Neuronal stem cell (in vitro differentiated cells): ENCODE data around the gene HS1BP3.

Experiments
- DNase-seq: peaks from one replicate; pipeline ENCODE4 v3.0.0-alpha.2; 2013; ENCODE audit warnings: low spot score
- H2AFZ ChIP-seq: one replicate; pipeline ENCODE4 v1.6.1; 2013; ENCODE audit warnings: mild to moderate bottlenecking, low read length, inconsistent platforms
- H2AK5ac ChIP-seq: 2 replicates; pipeline ENCODE4 v1.6.1; 2013; ENCODE audit warnings: low read depth, mild to moderate bottlenecking, inconsistent platforms, low read length, moderate library complexity, mixed read lengths
- H2BK120ac ChIP-seq: 2 replicates; pipeline ENCODE4 v1.6.1; 2013; ENCODE audit warnings: low read depth, mild to moderate bottlenecking, inconsistent platforms, low read length, moderate library complexity, mixed read lengths
- H2BK12ac ChIP-seq: one replicate; pipeline ENCODE4 v1.6.1; 2013; ENCODE audit warnings: low read length, inconsistent platforms
- H2BK15ac ChIP-seq: 2 replicates; pipeline ENCODE4 v1.6.1; 2013; ENCODE audit warnings: mild to moderate bottlenecking, low read length, inconsistent platforms, mixed read lengths
- H2BK5ac ChIP-seq: one replicate; pipeline ENCODE4 v1.6.1; 2013; ENCODE audit warnings: inconsistent platforms, mild to moderate bottlenecking, low read length, moderate library complexity
- H3K14ac ChIP-seq: one replicate; pipeline ENCODE4 v1.6.1; 2013; ENCODE audit warnings: low read length, inconsistent platforms
- H3K18ac ChIP-seq: 2 replicates; pipeline ENCODE4 v1.6.1; 2013; ENCODE audit warnings: low read length, inconsistent platforms
- H3K23ac ChIP-seq: 2 replicates; pipeline ENCODE4 v1.6.1; 2013; ENCODE audit warnings: low read depth, mild to moderate bottlenecking, mixed read lengths, low read length, inconsistent platforms; ENCODE audit not compliant: poor library complexity
- H3K27ac ChIP-seq: replicated peaks from 3 replicates; pipeline ENCODE4 v1.5.1; 2013; ENCODE audit warnings: low read length, inconsistent platforms
- H3K27me3 ChIP-seq, 3 experiments: 2 replicates each; pipeline ENCODE4 v1.6.1; 2013; ENCODE audit warnings: low read length in 3 of 3, mild to moderate bottlenecking in 2 of 3, inconsistent platforms in 1 of 3, low read depth in 1 of 3, mixed read lengths in 1 of 3, moderate library complexity in 1 of 3; ENCODE audit not compliant: control insufficient read depth in 3 of 3, insufficient read depth in 3 of 3
- H3K36me3 ChIP-seq, 2 donors: replicated peaks in 1 of 2; 2 replicates each; pipeline ENCODE4 v1.6.1; 2013; ENCODE audit warnings: low read length in 2 of 2; ENCODE audit not compliant: control insufficient read depth in 2 of 2, insufficient read depth in 2 of 2
- H3K4ac ChIP-seq: 2 replicates; pipeline ENCODE4 v1.6.1; 2013; ENCODE audit warnings: inconsistent platforms, mild to moderate bottlenecking, low read length, moderate library complexity
- H3K4me1 ChIP-seq, 2 donors: 1 replicate in 1 of 2; 2 replicates in 1 of 2; pipeline ENCODE4 v1.6.1; 2013; ENCODE audit warnings: low read length in 2 of 2, low read depth in 1 of 2; ENCODE audit not compliant: control insufficient read depth in 2 of 2, insufficient read depth in 1 of 2
- H3K4me2 ChIP-seq: one replicate; pipeline ENCODE4 v1.6.1; 2013; ENCODE audit warnings: mild to moderate bottlenecking, low read length, inconsistent platforms; ENCODE audit not compliant: insufficient read depth, poor library complexity, severe bottlenecking
- H3K4me3 ChIP-seq, 2 donors: 2 replicates each; pipeline ENCODE4 v1.5.1; 2013; ENCODE audit warnings: low read length in 2 of 2, mild to moderate bottlenecking in 2 of 2, inconsistent platforms in 1 of 2, moderate library complexity in 1 of 2
- H3K79me1 ChIP-seq: one replicate; pipeline ENCODE4 v1.6.1; 2013; ENCODE audit warnings: low read depth, mild to moderate bottlenecking, inconsistent platforms, low read length, moderate library complexity
- H3K9ac ChIP-seq: one replicate; pipeline ENCODE4 v1.6.1; 2013; ENCODE audit warnings: mild to moderate bottlenecking, low read depth, low read length, inconsistent platforms; ENCODE audit not compliant: poor library complexity
- H3K9me3 ChIP-seq, 2 donors: replicated peaks in 1 of 2; 2 replicates each; pipeline versions ENCODE3 to v1.6.1; 2013; ENCODE audit warnings: low read length in 2 of 2, mild to moderate bottlenecking in 2 of 2, inconsistent platforms in 1 of 2, low read depth in 1 of 2, mixed read lengths in 1 of 2, moderate library complexity in 1 of 2; ENCODE audit not compliant: control insufficient read depth in 2 of 2, insufficient read depth in 1 of 2
- H4K8ac ChIP-seq: one replicate; pipeline ENCODE4 v1.6.1; 2013; ENCODE audit warnings: low read depth, mild to moderate bottlenecking, inconsistent platforms, low read length, moderate library complexity
- H4K91ac ChIP-seq: one replicate; pipeline ENCODE4 v1.6.1; 2013; ENCODE audit warnings: low read length, low read depth, mild to moderate bottlenecking, inconsistent platforms; ENCODE audit not compliant: poor library complexity
- WGBS, 2 donors: extraction: QIAGEN DNeasy Blood & Tissue Kit; methylation state at CpG; one replicate each; pipeline ENCODE4 v1.1.7; 2013; ENCODE audit warnings: missing lambda C conversion rate in 2 of 2, mixed read lengths in 1 of 2; ENCODE audit not compliant: insufficient read length in 2 of 2, insufficient replicate concordance in 1 of 2; ENCODE audit errors: extremely low coverage in 2 of 2; 5-methylcytosine and 5-hydroxymethylcytosine counted together

The HS1BP3 gene

DNA sequence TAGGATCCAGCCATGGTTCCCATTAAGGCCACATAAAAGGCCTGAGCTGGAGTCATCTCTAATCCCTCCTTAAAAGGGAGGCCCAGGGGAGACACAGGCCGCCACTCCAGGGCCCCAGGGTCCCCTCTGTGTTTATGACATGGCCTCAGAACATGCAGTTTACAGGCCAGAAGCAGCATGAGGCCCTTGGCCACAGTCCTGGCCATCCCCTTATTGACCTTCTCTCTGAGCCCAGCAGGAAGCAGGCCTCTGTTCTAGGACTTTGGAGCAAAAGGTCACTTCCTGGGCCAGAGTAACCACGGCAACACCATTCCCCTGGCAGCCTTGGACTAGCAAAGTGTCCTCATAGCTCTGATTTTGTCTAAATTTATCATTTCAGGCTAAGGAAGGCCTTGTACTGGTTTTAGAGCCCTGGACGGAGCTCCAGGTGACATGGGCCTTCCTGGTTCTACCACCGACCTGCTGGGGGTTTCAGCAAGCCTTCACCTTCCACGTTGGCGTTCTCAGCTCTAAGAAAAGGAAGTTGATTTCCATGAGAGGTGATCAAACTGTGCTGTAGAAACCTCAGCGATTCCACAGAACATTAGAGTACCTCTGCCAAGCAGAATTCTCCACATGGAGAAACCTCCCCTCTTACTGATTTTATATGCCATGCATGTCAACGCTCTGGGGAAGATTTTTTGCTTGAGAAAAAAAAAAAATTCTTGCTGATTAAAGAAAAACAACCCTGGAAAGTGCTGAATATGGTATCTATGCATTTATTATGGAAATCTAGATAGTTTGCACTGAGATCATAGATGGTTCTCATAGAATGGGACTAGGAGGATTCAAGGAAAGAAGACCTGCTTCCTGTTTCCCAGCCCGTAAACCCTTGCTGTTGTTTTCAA is 53.7 kb downstream of the HS1BP3 start:
- Histone ChIP-seq H3K14ac (no peak overlapping the region), H3K36me3 (no peaks in the 10 kb centered on the region), H3K79me1 (no peaks in the 10 kb centered on the region), H3K23ac (no peak overlapping the region), H3K4ac (no peak overlapping the region), H2AK5ac (peak overlapping the region; percentile 33), H3K4me1 (peaks cover 33 to 67% of the 10 kb centered on the region in 2 donors), H3K9me3 (no peaks in the 10 kb centered on the region), H3K27me3 (no peaks in the 10 kb centered on the region), H4K91ac (no peak overlapping the region), H2AFZ (no peak overlapping the region), H3K18ac (no peak overlapping the region), H4K8ac (no peak overlapping the region), H2BK5ac (no peak overlapping the region), H3K9ac (no peak overlapping the region), H2BK120ac (no peak overlapping the region), H3K4me2 (no peak overlapping the region), H3K27ac (no peak overlapping the region), H2BK15ac (no peak overlapping the region), H3K4me3 (no peak overlapping the region), H2BK12ac (no peak overlapping the region)
- DNase-seq: no peak
- WGBS, 2 donors: no CpG with 5 or more reads among the region's 9 CpGs

DNA sequence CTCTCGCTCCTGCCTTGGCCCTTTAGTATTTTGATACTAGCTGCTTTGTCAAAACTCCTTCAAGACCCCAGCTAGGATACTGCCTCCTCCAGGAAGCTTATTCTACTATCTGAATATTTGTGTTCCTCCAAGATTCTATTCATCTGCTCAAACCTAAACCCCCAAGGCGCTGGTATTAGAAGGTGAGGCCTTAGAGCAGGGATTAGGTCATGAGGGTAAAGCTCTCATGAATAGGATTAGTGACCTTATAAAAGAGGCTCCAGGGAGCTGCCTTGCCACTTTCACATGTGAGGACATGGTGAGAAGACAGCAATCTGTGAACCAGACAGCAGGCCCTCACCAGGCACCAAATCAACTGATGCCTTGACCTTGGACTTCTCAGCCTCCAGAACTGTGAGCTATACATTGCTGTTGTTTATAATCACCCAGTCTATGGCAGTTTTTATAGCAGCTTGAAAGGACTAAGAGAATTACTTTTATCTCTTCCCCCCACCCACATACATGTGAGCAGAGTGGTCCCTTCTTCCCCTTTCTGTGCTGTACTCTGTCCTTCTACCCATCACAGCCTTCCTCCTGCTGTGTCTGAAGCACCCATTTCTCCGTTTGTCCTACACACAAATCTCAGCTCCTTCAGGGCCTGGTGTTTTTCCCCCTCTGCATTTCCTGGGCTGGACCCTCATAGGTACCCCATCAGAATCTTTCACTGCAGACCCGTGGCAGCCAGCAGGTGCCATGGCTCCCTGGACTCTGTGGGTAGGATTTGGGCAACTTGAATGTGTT is 54.5 kb downstream of the HS1BP3 start:
- Histone ChIP-seq H2AK5ac (peak overlapping the region; percentile 33), H4K91ac (no peak overlapping the region), H2BK120ac (no peak overlapping the region), H3K18ac (no peak overlapping the region), H2BK15ac (no peak overlapping the region), H3K79me1 (no peaks in the 10 kb centered on the region), H4K8ac (no peak overlapping the region), H3K4me1 (peaks cover 33 to 67% of the 10 kb centered on the region in 2 donors), H3K9ac (no peak overlapping the region), H3K27me3 (no peaks in the 10 kb centered on the region), H3K4me3 (no peak overlapping the region), H3K14ac (no peak overlapping the region), H3K9me3 (no peaks in the 10 kb centered on the region), H3K4me2 (no peak overlapping the region), H3K27ac (no peak overlapping the region), H2BK12ac (no peak overlapping the region), H3K36me3 (no peaks in the 10 kb centered on the region), H2AFZ (no peak overlapping the region), H3K23ac (no peak overlapping the region), H2BK5ac (no peak overlapping the region), H3K4ac (no peak overlapping the region)
- no CpG with 5 or more reads among the region's 4 CpGs for WGBS, 2 donors
- DNase-seq: no peak

DNA sequence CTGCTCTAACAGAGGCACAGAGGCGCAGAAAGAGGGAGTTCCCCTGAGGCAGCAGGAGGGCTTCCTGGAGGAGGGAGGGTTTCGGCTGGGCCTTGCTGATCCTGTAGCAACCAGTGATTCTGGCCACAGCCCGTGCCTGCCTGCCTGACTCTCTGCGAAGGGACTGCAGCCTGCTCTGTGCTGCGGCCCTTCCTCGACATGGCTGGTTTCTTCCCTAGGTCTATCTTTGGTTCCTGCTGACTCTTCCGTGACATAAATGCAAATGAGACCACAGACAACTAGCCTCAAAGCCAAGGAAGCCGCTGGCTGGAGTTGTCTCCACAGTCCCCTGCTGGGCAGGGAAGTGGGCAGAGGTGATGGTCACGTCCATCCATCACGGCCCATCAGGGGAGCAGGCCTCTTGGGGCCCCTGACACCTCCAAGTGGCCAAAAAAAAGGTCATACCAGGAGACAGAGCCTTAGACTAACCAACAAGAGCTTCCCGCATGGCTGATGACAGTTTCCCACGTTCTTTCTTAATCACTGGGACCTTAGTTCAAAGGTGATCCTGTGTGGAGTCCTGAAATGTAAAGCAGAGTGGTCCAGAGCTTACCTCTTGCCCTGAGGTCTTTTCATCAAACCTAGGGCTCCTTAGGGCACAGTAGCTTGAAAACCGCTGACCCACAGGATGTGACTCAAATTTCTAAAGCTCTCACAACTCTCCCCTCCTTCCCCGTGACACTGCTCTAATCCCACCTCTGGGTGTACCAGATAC is 55.3 kb downstream of the HS1BP3 start:
- Histone ChIP-seq H3K4ac (no peak overlapping the region), H2AFZ (no peak overlapping the region), H3K4me3 (no peak overlapping the region), H2BK5ac (peak overlapping the region; percentile 4), H3K4me1 (peaks cover 33 to 62% of the 10 kb centered on the region in 2 donors), H4K8ac (no peak overlapping the region), H3K9me3 (no peaks in the 10 kb centered on the region), H2BK120ac (no peak overlapping the region), H3K23ac (no peak overlapping the region), H3K9ac (no peak overlapping the region), H3K18ac (peak overlapping the region; percentile 55), H3K36me3 (no peaks in the 10 kb centered on the region), H3K27ac (no peak overlapping the region), H3K4me2 (no peak overlapping the region), H3K79me1 (no peaks in the 10 kb centered on the region), H2BK15ac (peak overlapping the region; percentile 50), H3K14ac (peak overlapping the region; percentile 21), H3K27me3 (no peaks in the 10 kb centered on the region), H2BK12ac (no peak overlapping the region), H4K91ac (no peak overlapping the region), H2AK5ac (peak overlapping the region; percentile 7)
- DNase-seq: no peak
- WGBS, 2 donors: no CpG with 5 or more reads among the region's 14 CpGs
